ENCODE results near the gene FARP1. TPM values are rescaled to one million over a fixed set of nuclear protein-coding genes. Genes with fewer than 3 reads are reported as not detected.
A peak's percentile ranks its signal among the peaks of the same experiment; 100 is the strongest.

FARP1 gene
- total RNA-seq, 1 donor from 2014 or later, result 14.7 TPM

GRCh38 chr13:98467263-98467985, 324.5 kb downstream of the FARP1 start:
- intact Hi-C loops (cut with DNase I), result loop anchor here (5.0 kb wide), 1 partner anchor 110 kb away; the partner anchor contains the start of gene STK24
- ATAC-seq (peak; percentile 83), DNase-seq (ENCODE audit: missing footprints) (no peak)

GRCh38 chr13:98468361-98468760, 325.5 kb downstream of the FARP1 start:
- intact Hi-C loops (cut with DNase I), result loop anchor here (5.0 kb wide), 1 partner anchor 109 kb away; the partner anchor contains the start of gene STK24
- DNase-seq (ENCODE audit: missing footprints) (no peak), ATAC-seq (no peak)

GRCh38 chr13:98468929-98469328, 326.0 kb downstream of the FARP1 start:
- intact Hi-C loops (cut with DNase I), result loop anchor here (5.0 kb wide), 1 partner anchor 108 kb away; the partner anchor contains the start of gene STK24
- ATAC-seq, result no peak
- DNase-seq (ENCODE audit: missing footprints), result no peak

GRCh38 chr13:98470920-98471319, 328.0 kb downstream of the FARP1 start:
- no peak for DNase-seq (ENCODE audit: missing footprints)
- no peak for ATAC-seq
- intact Hi-C loops (cut with DNase I), result no loop called here

- intact Hi-C loops (cut with DNase I), result no loop called here
- ATAC-seq, result peak; percentile 83
- no peak for DNase-seq (ENCODE audit: missing footprints)
Measured at GRCh38 chr13:98471934-98472333, 329.0 kb downstream of the FARP1 start.

- intact Hi-C loops (cut with DNase I), result no loop called here
- ATAC-seq, result peak; percentile 49
Measured at GRCh38 chr13:98473135-98473787, 330.4 kb downstream of the FARP1 start.

GRCh38 chr13:98473788-98474144, 330.9 kb downstream of the FARP1 start:
- no peak for ATAC-seq
- intact Hi-C loops (cut with DNase I), result no loop called here
- DNase-seq (ENCODE audit: missing footprints), result no peak

More at GRCh38 chr13:98473135-98473787, 330.4 kb downstream of the FARP1 start:
- no peak for DNase-seq (ENCODE audit: missing footprints)

GRCh38 chr13:98474292-98474691, 331.4 kb downstream of the FARP1 start:
- intact Hi-C loops (cut with DNase I), result no loop called here
- no peak for DNase-seq (ENCODE audit: missing footprints)
- no peak for ATAC-seq

- ATAC-seq (no peak), DNase-seq (ENCODE audit: missing footprints) (no peak)
- intact Hi-C loops (cut with DNase I), result no loop called here
Measured at GRCh38 chr13:98474761-98475160, 331.9 kb downstream of the FARP1 start.

GRCh38 chr13:98475522-98475921, 332.6 kb downstream of the FARP1 start:
- DNase-seq (ENCODE audit: missing footprints), result no peak
- intact Hi-C loops (cut with DNase I), result no loop called here
- no peak for ATAC-seq

- ATAC-seq, result no peak
- DNase-seq (ENCODE audit: missing footprints), result no peak
- intact Hi-C loops (cut with DNase I), result no loop called here
Measured at GRCh38 chr13:98476106-98476505, 333.2 kb downstream of the FARP1 start.

- intact Hi-C loops (cut with DNase I), result no loop called here
- peak; percentile 16 for ATAC-seq
- peak; percentile 82 for DNase-seq (ENCODE audit: missing footprints)
Measured at GRCh38 chr13:98476538-98476966, 333.7 kb downstream of the FARP1 start.

GRCh38 chr13:98478189-98479129, 335.6 kb downstream of the FARP1 start:
- ATAC-seq (no peak), DNase-seq (ENCODE audit: missing footprints) (no peak)
- intact Hi-C loops (cut with DNase I), result no loop called here

- intact Hi-C loops (cut with DNase I), result no loop called here
- DNase-seq (ENCODE audit: missing footprints) (no peak), ATAC-seq (no peak)
Measured at GRCh38 chr13:98479496-98480003, 336.7 kb downstream of the FARP1 start.

GRCh38 chr13:98480915-98481877, 338.3 kb downstream of the FARP1 start:
- intact Hi-C loops (cut with DNase I), result no loop called here
- ATAC-seq, result peak; percentile 45
- DNase-seq (ENCODE audit: missing footprints), result no peak

GRCh38 chr13:98482476-98483444, 339.9 kb downstream of the FARP1 start:
- ATAC-seq, result peak; percentile 51
- intact Hi-C loops (cut with DNase I), result loop anchor here (2.0 kb wide), 1 partner anchor 94 kb away; the partner anchor contains the start of gene STK24

More at GRCh38 chr13:98482476-98483444, 339.9 kb downstream of the FARP1 start:
- DNase-seq (ENCODE audit: missing footprints), result no peak
